GM18511 (cell line): ENCODE results near the gene CYS1.
"Not testable (repeated sequence)": the region's sequence is repeated elsewhere in the genome, so short reads cannot be mapped to it uniquely, and the experiment has no call there.

Source experiments
- ATAC-seq: cut with Tn5 transposase; IDR thresholded peaks from one replicate; pipeline ENCODE4 v1.9.1; 2021; ENCODE audit warnings: mild to moderate bottlenecking, moderate library complexity; ENCODE audit not compliant: unreplicated experiment

Gene CYS1

GRCh38 chr2:10079870-10080535 lies at the start of gene CYS1:
CYS1 (minus strand) TSS chr2:10080411; CDS start chr2:10080223, 188 bp downstream.
- peak; percentile 42 for ATAC-seq

GRCh38 chr2:10129490-10129889 lies 49.3 kb upstream of the CYS1 start:
- no peak for ATAC-seq

GRCh38 chr2:10128420-10128819 lies 48.2 kb upstream of the CYS1 start:
- no peak for ATAC-seq

DNA sequence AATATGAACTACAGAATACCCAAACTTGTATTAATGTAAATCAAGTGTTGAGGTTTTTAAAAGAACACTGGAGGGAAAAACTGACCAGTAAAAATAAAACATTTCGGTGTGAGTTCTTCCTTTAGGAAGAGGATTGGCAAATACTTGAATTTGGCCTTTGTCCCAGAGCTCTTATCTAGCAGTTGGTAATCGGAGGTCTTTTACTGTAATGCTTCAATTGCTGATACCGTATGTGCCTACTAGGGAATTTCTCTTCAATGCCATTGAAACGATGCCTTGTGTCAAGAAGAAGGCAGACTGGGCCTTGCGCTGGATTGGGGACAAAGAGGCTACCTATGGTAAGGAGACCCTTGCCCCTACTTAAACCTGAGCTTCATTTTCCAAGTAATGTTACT lies 46.4 kb upstream of the CYS1 start:
- no peak for ATAC-seq

DNA sequence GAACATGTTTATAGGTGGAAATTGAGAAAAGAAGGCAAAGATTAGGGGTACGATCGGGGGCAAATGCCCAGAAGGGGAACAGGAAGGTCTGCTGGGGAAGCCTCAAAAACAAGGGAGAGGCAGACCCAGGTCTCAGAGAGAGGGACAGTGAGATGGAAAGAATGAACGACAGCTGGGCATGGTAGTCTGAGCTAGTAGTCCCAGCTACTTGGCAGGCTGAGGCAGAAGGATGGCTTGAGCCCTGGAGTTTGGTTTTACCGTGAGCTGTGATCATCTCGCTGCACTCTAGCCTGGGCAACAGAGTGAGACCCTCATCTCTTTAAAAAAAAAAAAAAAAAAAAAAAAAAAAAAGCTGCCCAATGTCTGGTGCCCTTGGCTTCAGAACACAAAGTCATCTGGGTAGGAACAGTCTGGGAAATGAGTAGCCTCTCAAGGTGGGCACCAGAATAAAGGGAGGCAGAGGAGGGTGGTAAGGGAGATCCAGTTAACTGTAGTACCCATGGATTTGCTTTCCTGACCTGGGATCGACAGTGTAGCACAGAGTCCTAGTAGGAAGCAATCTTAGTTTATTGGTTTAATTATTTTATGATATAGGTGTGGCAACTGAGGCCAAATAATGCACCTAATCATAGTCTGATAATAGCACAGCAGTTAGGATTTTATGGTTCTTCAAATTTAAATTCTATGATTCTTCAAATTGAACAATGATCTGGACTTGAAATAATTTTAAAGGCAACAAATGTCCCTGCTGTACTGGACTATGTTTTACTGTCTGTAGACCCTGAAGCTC lies 45.8 kb upstream of the CYS1 start:
- no peak for ATAC-seq

- no peak for ATAC-seq
Observed at GRCh38 chr2:10124538-10125045, 44.4 kb upstream of the CYS1 start.

GRCh38 chr2:10123281-10123680 lies 43.1 kb upstream of the CYS1 start:
- ATAC-seq: no peak

DNA sequence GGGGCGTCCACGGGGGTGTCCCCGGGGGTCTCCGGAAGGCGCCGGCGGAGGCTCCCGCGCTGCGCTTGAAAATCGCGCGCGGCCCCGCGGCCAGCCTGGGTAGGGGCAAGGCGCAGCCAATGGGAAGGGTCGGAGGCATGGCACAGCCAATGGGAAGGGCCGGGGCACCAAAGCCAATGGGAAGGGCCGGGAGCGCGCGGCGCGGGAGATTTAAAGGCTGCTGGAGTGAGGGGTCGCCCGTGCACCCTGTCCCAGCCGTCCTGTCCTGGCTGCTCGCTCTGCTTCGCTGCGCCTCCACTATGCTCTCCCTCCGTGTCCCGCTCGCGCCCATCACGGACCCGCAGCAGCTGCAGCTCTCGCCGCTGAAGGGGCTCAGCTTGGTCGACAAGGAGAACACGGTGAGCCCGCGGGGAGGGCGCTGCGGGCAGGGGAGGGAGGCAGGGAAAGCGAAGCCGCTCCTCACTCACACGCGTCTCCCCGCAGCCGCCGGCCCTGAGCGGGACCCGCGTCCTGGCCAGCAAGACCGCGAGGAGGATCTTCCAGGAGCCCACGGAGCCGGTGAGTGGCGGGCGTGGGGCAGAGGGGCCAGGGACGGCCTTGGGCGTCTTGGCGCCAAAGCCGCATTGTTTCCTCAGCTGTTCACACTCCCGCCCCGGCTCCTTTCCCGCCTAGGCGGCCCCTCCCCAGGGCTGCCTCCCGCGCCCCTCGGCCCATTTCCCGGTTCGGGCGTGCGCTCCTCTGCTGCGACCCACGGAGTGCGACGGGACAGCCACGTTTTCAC lies 42.5 kb upstream of the CYS1 start, which contains the start of gene RRM2:
Gene RRM2 (plus strand): TSS at position 240 of the 781 bp plus-strand sequence. CDS start 60 bp downstream, at position 300.
- ATAC-seq: peak; percentile 67

- no peak for ATAC-seq
Observed at GRCh38 chr2:10120877-10121574, 40.8 kb upstream of the CYS1 start.

DNA sequence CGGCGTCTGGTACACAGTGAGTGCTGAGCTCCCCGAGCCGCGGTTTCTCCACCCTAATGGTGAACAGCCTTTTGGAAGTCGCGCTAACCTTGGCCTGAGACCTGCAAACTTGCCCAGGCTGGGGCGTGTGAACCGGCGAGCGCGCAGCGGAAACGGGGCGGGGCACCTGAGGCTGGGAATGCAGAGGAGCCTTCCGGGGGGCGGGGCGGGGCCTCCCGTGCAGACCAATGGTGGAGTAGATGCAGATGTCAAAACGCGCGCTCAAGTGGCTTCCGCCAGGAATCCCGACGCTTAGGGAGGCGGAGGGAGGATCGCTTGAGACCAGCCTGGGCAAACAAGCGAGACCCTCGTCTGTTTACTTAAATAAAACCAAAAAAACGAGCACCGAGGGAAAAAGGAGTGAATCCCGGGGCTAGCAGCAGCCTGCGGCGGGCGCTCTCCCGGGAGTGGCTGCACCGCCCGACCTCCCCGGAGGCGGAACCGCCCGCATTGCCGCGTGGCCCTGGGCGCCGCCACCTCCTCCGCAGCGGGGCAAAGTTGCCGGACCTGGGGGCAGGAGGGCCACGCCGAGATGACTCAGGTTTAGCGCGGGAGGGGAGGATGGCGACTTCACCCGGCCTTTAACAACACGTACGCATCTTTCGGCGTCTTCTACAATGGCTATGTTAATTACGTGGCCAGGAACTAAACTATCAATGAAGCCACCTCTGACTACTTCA lies 40.1 kb upstream of the CYS1 start:
- peak; percentile 68 for ATAC-seq

GRCh38 chr2:10119601-10120157 lies 39.5 kb upstream of the CYS1 start:
- no peak for ATAC-seq

GRCh38 chr2:10119027-10119325 lies 38.8 kb upstream of the CYS1 start:
- ATAC-seq: no peak

GRCh38 chr2:10109311-10109710 lies 29.1 kb upstream of the CYS1 start:
- no peak for ATAC-seq

- not testable (repeated sequence) for ATAC-seq
Observed at GRCh38 chr2:10104906-10105305, 24.7 kb upstream of the CYS1 start.

GRCh38 chr2:10103179-10103578 lies 23.0 kb upstream of the CYS1 start:
- no peak for ATAC-seq

DNA sequence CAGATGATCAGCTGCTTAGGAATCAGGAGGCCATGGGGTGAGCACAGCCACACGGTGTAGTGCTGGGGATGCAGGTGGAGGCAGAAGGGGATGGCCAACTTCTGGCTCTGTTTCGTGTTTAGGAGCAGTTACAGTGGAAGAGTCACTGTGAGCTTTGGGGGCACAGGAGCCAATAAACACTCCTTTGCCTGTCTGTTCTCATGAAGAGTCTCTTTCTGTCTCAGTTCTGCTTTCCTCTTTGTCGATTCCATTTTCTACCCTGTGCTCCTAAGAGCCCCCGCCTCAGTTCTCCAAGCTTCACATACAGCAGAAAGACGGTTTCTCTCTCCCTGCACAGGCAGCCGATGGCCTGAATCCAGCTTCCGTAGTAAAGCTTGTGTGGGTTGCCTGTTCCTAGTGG lies 21.3 kb upstream of the CYS1 start:
- no peak for ATAC-seq

- ATAC-seq: peak; percentile 76
Observed at GRCh38 chr2:10097352-10098148, 17.3 kb upstream of the CYS1 start.

DNA sequence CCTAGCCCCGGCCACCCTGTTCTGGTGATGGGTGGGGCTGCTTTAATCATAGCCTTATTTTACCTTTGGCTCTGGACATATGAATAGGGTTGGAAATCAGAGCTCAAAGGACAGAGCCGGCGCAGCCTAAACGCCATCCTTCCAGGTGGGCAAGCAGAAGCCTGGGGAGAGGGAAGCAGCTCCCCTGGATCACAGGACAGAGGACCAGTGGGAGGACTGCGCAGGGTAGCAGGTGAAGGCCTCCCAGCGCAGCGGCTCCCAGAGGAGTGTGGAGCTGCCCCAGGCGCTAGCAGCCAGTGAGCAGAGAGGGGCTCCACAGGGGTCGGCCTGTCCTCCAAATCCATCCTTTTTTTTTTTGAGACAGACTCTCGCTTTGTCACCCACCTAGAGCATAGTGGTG lies 16.4 kb upstream of the CYS1 start:
- ATAC-seq: no peak

DNA sequence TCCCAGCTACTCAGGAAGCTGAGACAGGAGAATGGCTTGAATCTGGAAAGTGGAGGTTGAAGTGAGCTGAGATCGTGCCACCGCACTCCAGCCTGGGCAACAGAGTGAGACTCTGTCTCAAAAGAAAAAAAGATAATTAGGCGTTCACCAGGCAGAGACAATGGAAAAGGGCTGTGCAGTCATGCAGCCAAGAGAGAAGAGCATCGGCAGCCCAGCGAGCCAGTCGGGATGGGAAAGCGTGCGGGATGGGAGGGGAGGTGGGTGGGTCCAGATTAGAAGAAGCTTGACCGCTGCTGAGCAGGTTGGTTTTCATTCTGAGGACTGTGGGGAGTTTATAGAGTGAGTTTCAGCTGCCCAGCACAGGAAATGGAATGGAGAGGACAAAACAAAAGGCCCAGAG lies 15.0 kb upstream of the CYS1 start:
- ATAC-seq: no peak
